ENCODE results near the gene TMEM150B. TPM values are rescaled to one million over a fixed set of nuclear protein-coding genes. Genes with fewer than 3 reads are reported as not detected.

Gene TMEM150B
- total and polyA plus RNA-seq, 9 of the 15 experiments (the other 6 are each of a cell fraction or from before 2014, with no cell fraction given): 0.47 to 1.3 (median 0.74) TPM; not detected in 2

- TF ChIP-seq MXD1 (CRISPR knock-in tag; IDR thresholded peaks at IDR 0.05; ENCODE audit: borderline replicate concordance, poor library complexity, severe bottlenecking): peak; percentile 96
- no peak for TF ChIP-seq BRF1 (IDR thresholded peaks at IDR 0.05; ENCODE audit: borderline replicate concordance, extremely low read depth, insufficient read length)
- no peak for TF ChIP-seq ZNF124 (CRISPR knock-in tag; IDR thresholded peaks at IDR 0.05)
- TF ChIP-seq ERF (CRISPR knock-in tag; IDR thresholded peaks at IDR 0.05): peak; percentile 67; the same call in 1 of the 2 replicates
- no peak for TF ChIP-seq TAF7 (tag; IDR thresholded peaks at IDR 0.05)
- TF ChIP-seq RAD51 (IDR thresholded peaks at IDR 0.05; ENCODE audit: borderline replicate concordance, low read depth): no peak
- TF ChIP-seq HDAC1 (IDR thresholded peaks at IDR 0.05): peak; percentile 80 to 100; a peak in 3 of 4 replicates
- peak; percentile 35 for TF ChIP-seq HNRNPLL (IDR thresholded peaks at IDR 0.05; ENCODE audit: low read depth, low read length, poor library complexity, severe bottlenecking)
- peak; percentile 88 for TF ChIP-seq TARDBP (IDR thresholded peaks at IDR 0.05)
- TF ChIP-seq RHOXF2B (CRISPR knock-in tag; conservative IDR thresholded peaks at IDR 0.05): no peak
- TF ChIP-seq MAZ (CRISPR knock-in tag; conservative IDR thresholded peaks at IDR 0.05 in 1 of 2, IDR thresholded peaks at IDR 0.05 in 1 of 2): peak; percentile 46 to 83
- no peak for TF ChIP-seq RBM14 (IDR thresholded peaks at IDR 0.05; ENCODE audit: borderline replicate concordance, insufficient read depth, low read depth, low read length)
- no peak for TF ChIP-seq BCL6 (CRISPR knock-in tag; IDR thresholded peaks at IDR 0.05)
- no peak for TF ChIP-seq CHD7 (IDR thresholded peaks at IDR 0.05; ENCODE audit: low read depth, low read length)
Measured at GRCh38 chr19:55279770-55280643, 45.1 kb downstream of the TMEM150B start, which contains the start of gene HSPBP1 (continued).

Measured in K562 (cell line).